SK-N-SH (cell line): ENCODE measurements around the gene RGS9. TPM values are rescaled to one million over a fixed set of nuclear protein-coding genes. Genes with fewer than 3 reads are reported as not detected.
"Not testable (repeated sequence)": the region's sequence is repeated elsewhere in the genome, so short reads cannot be mapped to it uniquely, and the experiment has no call there.

Experiments
- CTCF ChIA-PET: fragments of 300-600, 350-600 bp; formaldehyde crosslinking; extraction: SDS; loops from one replicate; lab custom pipeline; 2021; lab: Yijun Ruan, JAX
- POLR2A ChIA-PET: fragments of 350-600 bp; sonication (Branson Sonifier 250); formaldehyde crosslinking; extraction: SDS; loops from one replicate; lab custom pipeline; 2020; ENCODE audit warnings: antibody characterized with exemption, inconsistent platforms; lab: Yijun Ruan, JAX
- DNase-seq: peaks from one replicate; pipeline ENCODE4 v3.0.0; 2012
- H2AFZ ChIP-seq: fragments of 200-600 bp; sonication (generic); 2 replicates; pipeline ENCODE4 v1.8.1; 2016; ENCODE audit warnings: antibody characterized with exemption, mild to moderate bottlenecking, low read depth
- H3F3A ChIP-seq: fragments of 200-600 bp; sonication (generic); replicated peaks from 2 replicates; pipeline ENCODE3; 2016; ENCODE audit warnings: antibody characterized with exemption, mild to moderate bottlenecking; ENCODE audit not compliant: insufficient read depth
- H3K27ac ChIP-seq, 2 experiments: fragments of 200-500 bp in 1 of 2; fragments of 200-600 bp in 1 of 2; sonication (Bioruptor generic) in 1 of 2; sonication (generic), shearing (Covaris generic) in 1 of 2; 2 replicates each; pipeline versions ENCODE4 v1.5.1 to v1.6.1; 2014 to 2016; ENCODE audit warnings: low read depth in 2 of 2, inconsistent platforms in 1 of 2, low read length in 1 of 2, mild to moderate bottlenecking in 1 of 2, mixed read lengths in 1 of 2
- H3K27me3 ChIP-seq: fragments of 200-600 bp; sonication (generic), shearing (Covaris generic); 2 replicates; pipeline ENCODE4 v1.6.1; 2016; ENCODE audit warnings: mixed run types; ENCODE audit not compliant: insufficient read depth
- H3K36me3 ChIP-seq, 2 experiments: fragments of 200-500 bp in 1 of 2; fragments of 200-600 bp in 1 of 2; sonication (Bioruptor generic) in 1 of 2; sonication (generic) in 1 of 2; replicated peaks in 1 of 2; 2 replicates each; pipeline versions ENCODE3 to v1.5.1; 2014 to 2016; ENCODE audit warnings: low read length in 1 of 2, mild to moderate bottlenecking in 1 of 2; ENCODE audit not compliant: insufficient read depth in 2 of 2, control insufficient read depth in 1 of 2
- H3K4me1 ChIP-seq, 2 experiments: fragments of 200-500 bp in 1 of 2; fragments of 200-600 bp in 1 of 2; sonication (Bioruptor generic) in 1 of 2; sonication (generic), shearing (Covaris generic) in 1 of 2; 2 replicates each; pipeline versions ENCODE4 v1.5.1 to v1.6.1; 2014 to 2016; ENCODE audit warnings: low read depth in 1 of 2, low read length in 1 of 2, mixed run types in 1 of 2; ENCODE audit not compliant: insufficient read depth in 2 of 2, control insufficient read depth in 1 of 2
- H3K4me2 ChIP-seq: fragments of 200-600 bp; sonication (generic), shearing (Covaris generic); 2 replicates; pipeline ENCODE4 v1.6.1; 2017; ENCODE audit warnings: mixed run types
- H3K4me3 ChIP-seq, 2 experiments: fragments of 200-500 bp in 1 of 2; fragments of 200-600 bp in 1 of 2; sonication (Bioruptor generic) in 1 of 2; sonication (generic), shearing (Covaris generic) in 1 of 2; 2 replicates each; pipeline versions ENCODE4 v1.5.1 to v1.8.1; 2014 to 2016; ENCODE audit warnings: low read depth in 2 of 2, inconsistent platforms in 1 of 2, low read length in 1 of 2, mild to moderate bottlenecking in 1 of 2, mixed read lengths in 1 of 2, moderate library complexity in 1 of 2
- H3K79me2 ChIP-seq: fragments of 200-600 bp; sonication (generic); 2 replicates; pipeline ENCODE4 v1.8.1; 2017; ENCODE audit warnings: mild to moderate bottlenecking; ENCODE audit not compliant: insufficient read depth
- H3K9ac ChIP-seq: fragments of 200-600 bp; sonication (generic); 2 replicates; pipeline ENCODE4 v1.6.1; 2017; ENCODE audit warnings: mixed run types
- H3K9me2 ChIP-seq: fragments of 200-600 bp; sonication (generic); 2 replicates; pipeline ENCODE4 v1.6.1; 2017; ENCODE audit warnings: mixed run types
- H3K9me3 ChIP-seq: fragments of 200-600 bp; sonication (generic); 2 replicates; pipeline ENCODE4 v1.6.1; 2017; ENCODE audit warnings: mixed run types, mild to moderate bottlenecking, moderate library complexity
- H4K20me1 ChIP-seq: fragments of 200-600 bp; sonication (generic); 2 replicates; pipeline ENCODE4 v1.6.1; 2017; ENCODE audit warnings: mild to moderate bottlenecking, mixed run types; ENCODE audit not compliant: insufficient read depth
- EZH2phosphoT487 ChIP-seq: fragments of 200-600 bp; sonication (generic); IDR thresholded peaks from 2 replicates; pipeline ENCODE4 v1.6.1; 2017; ENCODE audit warnings: low read depth, mixed run types, mild to moderate bottlenecking, antibody characterized with exemption, moderate library complexity, borderline replicate concordance
- FOSL2 ChIP-seq: IDR thresholded peaks from 2 replicates; pipeline ENCODE4 v1.4.0; 2012; ENCODE audit warnings: low read depth, mild to moderate bottlenecking, moderate library complexity, borderline replicate concordance
- FOXJ3 ChIP-seq: sonication (generic); formaldehyde crosslinking; IDR thresholded peaks from 2 replicates; pipeline ENCODE4 v1.5.1; 2020; ENCODE audit warnings: mild to moderate bottlenecking, missing genetic modification reagents
- GABPA ChIP-seq: IDR thresholded peaks from 2 replicates; pipeline ENCODE4 v1.4.0; 2012; ENCODE audit warnings: low read depth, mild to moderate bottlenecking
- MXI1 ChIP-seq: IDR thresholded peaks from 2 replicates; pipeline ENCODE4 v1.6.1; 2012; ENCODE audit warnings: mild to moderate bottlenecking, low read depth, low read length, improper control_type of control experiment
- NFIC ChIP-seq: IDR thresholded peaks from 2 replicates; pipeline ENCODE4 v1.4.0; 2012; ENCODE audit warnings: borderline replicate concordance
- RCOR1 ChIP-seq: fragments of 150-350 bp; IDR thresholded peaks from 2 replicates; pipeline ENCODE4 v1.6.1; 2017; ENCODE audit warnings: antibody characterized with exemption, low read length
- RXRA ChIP-seq: IDR thresholded peaks from 2 replicates; pipeline ENCODE4 v1.4.0; 2012; ENCODE audit warnings: low read depth, mild to moderate bottlenecking, borderline replicate concordance
- SIN3A ChIP-seq: IDR thresholded peaks from 2 replicates; pipeline ENCODE4 v1.6.1; 2012; ENCODE audit warnings: low read depth, mild to moderate bottlenecking, low read length, moderate library complexity, borderline replicate concordance
- SMC3 ChIP-seq: IDR thresholded peaks from 2 replicates; pipeline ENCODE4 v1.6.1; 2012; ENCODE audit warnings: low read depth, low read length, improper control_type of control experiment
- TCF12 ChIP-seq: IDR thresholded peaks from 2 replicates; pipeline ENCODE4 v1.4.0; 2012
- TEAD4 ChIP-seq: IDR thresholded peaks from 2 replicates; pipeline ENCODE4 v1.4.0; 2012; ENCODE audit warnings: mild to moderate bottlenecking, borderline replicate concordance; ENCODE audit not compliant: insufficient read depth
- USF2 ChIP-seq: fragments of 150-350 bp; IDR thresholded peaks from 2 replicates; pipeline ENCODE4 v1.6.1; 2017; ENCODE audit warnings: antibody characterized with exemption, low read length, low read depth, borderline replicate concordance
- WGBS: methylation state at CpG from one replicate; pipeline ENCODE4 v1.1.6; 2017; ENCODE audit warnings: low lambda C conversion rate; 5-methylcytosine and 5-hydroxymethylcytosine counted together
- polyA plus RNA-seq, 3 experiments: library from polyadenylated mRNA; depleted of rRNA; stranded (reverse); fragments of >200 nt; gene quantifications; 2 replicates each; pipeline ENCODE4 v1.2.3, GENCODE V29; 2012
- TF ChIP-seq, protein P1 (sequence below): IDR thresholded peaks from 2 replicates; pipeline ENCODE4 v1.4.0; 2012; ENCODE audit warnings: low read depth
- TF ChIP-seq, protein P2 (sequence below): IDR thresholded peaks from 2 replicates; pipeline ENCODE4; 2012
- TF ChIP-seq, protein P3 (sequence below): fragments of 150-350 bp; IDR thresholded peaks from 2 replicates; pipeline ENCODE4 v1.6.1; 2016; ENCODE audit warnings: mild to moderate bottlenecking, low read depth, low read length

The RGS9 gene
- polyA plus RNA-seq, 1 of the 3 experiments (the other 2 are of a cell fraction) = 1.4 TPM

DNA sequence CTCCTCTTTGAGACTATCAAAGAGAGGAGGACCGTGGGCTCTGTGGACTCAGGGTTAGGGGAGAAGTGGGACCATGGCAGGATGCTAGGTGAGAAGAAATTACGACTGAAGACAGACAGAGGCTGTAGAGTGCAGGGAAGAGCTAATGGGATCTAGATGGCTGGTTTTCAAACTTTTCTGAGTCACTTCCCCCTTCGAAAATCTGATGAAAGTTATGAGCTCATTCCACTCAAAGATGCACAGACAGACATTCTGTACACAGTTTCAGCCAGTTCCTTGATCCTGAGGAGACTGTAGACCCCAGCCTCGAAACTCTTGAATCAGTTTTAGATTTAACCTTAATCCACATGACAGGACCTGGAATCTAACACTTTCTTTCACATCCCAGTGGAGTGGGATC is 40.7 kb downstream of the RGS9 start:
- Histone ChIP-seq H3K36me3 (no peaks in the 10 kb centered on the region), H3K4me3 (no peak overlapping the region), H3F3A (peaks cover 15% of the 10 kb centered on the region)
- TF ChIP-seq TEAD4 (no peak), SMC3 (no peak), TCF12 (peak; percentile 83), USF2 (no peak), RXRA (no peak), EZH2phosphoT487 (no peak), SIN3A (no peak), FOXJ3 (no peak), GABPA (no peak), MXI1 (no peak), RCOR1 (no peak), FOSL2 (no peak; the same call in 1 of the 2 replicates), NFIC (peak; percentile 80; the same call in 1 of the 2 replicates)
- TF ChIP-seq, protein P1, sequence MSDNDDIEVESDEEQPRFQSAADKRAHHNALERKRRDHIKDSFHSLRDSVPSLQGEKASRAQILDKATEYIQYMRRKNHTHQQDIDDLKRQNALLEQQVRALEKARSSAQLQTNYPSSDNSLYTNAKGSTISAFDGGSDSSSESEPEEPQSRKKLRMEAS = 0 out of 2 replicates have a peak, but pooled peaks have one; percentile 19
- TF ChIP-seq, protein P2, sequence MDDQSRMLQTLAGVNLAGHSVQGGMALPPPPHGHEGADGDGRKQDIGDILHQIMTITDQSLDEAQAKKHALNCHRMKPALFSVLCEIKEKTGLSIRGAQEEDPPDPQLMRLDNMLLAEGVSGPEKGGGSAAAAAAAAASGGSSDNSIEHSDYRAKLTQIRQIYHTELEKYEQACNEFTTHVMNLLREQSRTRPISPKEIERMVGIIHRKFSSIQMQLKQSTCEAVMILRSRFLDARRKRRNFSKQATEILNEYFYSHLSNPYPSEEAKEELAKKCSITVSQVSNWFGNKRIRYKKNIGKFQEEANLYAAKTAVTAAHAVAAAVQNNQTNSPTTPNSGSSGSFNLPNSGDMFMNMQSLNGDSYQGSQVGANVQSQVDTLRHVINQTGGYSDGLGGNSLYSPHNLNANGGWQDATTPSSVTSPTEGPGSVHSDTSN = peak; percentile 77
- TF ChIP-seq, protein P3, sequence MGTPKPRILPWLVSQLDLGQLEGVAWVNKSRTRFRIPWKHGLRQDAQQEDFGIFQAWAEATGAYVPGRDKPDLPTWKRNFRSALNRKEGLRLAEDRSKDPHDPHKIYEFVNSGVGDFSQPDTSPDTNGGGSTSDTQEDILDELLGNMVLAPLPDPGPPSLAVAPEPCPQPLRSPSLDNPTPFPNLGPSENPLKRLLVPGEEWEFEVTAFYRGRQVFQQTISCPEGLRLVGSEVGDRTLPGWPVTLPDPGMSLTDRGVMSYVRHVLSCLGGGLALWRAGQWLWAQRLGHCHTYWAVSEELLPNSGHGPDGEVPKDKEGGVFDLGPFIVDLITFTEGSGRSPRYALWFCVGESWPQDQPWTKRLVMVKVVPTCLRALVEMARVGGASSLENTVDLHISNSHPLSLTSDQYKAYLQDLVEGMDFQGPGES = no peak
- TF ChIP-seq, all 33 proteins: peak for 4
- H3K9ac ChIP-seq = no peak overlapping the region
- DNase-seq = no peak
- H3K4me1 ChIP-seq = peaks cover 15 to 40% of the 10 kb centered on the region in 2 experiments
- POLR2A ChIA-PET = interaction anchor here (1.5 kb wide), 1 partner anchor 202 kb away, joined by 4 read pairs; no protein-coding TSS in a partner anchor
- no peak overlapping the region for H3K4me2 ChIP-seq
- CTCF ChIA-PET = interaction anchor here (1.2 to 3.4 kb wide), 4 partner anchors 19 to 77 kb away, joined by 3 to 20 read pairs (median 11); partner anchors contain the start of gene RGS9
- no peaks in the 10 kb centered on the region for H3K27me3 ChIP-seq
- WGBS = 34% methylated on average over 4 of the region's 4 CpGs
- no peaks in the 10 kb centered on the region for H4K20me1 ChIP-seq
- no peaks in the 10 kb centered on the region for H3K9me3 ChIP-seq
- no peak overlapping the region for H2AFZ ChIP-seq
- H3K79me2 ChIP-seq = no peaks in the 10 kb centered on the region
- peak overlapping the region in 1 of 2 experiments; percentile 74; a peak in 2 of 4 replicates for H3K27ac ChIP-seq
- no peaks in the 10 kb centered on the region for H3K9me2 ChIP-seq

DNA sequence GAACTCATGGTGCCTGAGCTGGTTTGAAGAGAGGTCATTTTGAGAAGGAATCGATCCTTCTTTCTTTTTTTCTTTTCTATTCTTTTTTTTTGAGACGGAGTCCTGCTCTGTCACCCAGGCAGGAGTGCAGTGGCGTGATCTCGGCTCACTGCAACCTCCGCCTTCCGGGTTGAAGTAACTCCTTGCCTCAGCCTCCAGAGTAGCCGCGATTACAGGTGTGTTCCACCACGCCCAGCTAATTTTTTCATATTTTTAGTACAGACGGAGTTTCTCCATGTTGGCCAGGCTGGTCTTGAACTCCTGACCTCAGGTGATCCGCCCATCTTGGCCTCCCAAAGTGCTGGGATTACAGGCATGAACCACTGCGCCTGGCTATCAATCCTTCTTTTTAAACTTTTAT is 43.1 kb downstream of the RGS9 start:
- Histone ChIP-seq H3K4me1 (peaks cover 34 to 43% of the 10 kb centered on the region in 2 experiments), H3K4me2 (peak overlapping the region; percentile 4; the same call in 1 of the 2 replicates), H3F3A (peaks cover 18% of the 10 kb centered on the region), H3K27ac (peak overlapping the region; percentile 79 to 82; a peak in 3 of 4 replicates)
- H4K20me1 ChIP-seq, H3K79me2 ChIP-seq, H3K36me3 ChIP-seq, H3K4me3 ChIP-seq, POLR2A ChIA-PET, H2AFZ ChIP-seq, H3K27me3 ChIP-seq, H3K9me2 ChIP-seq, H3K9me3 ChIP-seq, H3K9ac ChIP-seq, DNase-seq: not testable (repeated sequence)
- 91% methylated on average over 12 of the region's 12 CpGs for WGBS
- CTCF ChIA-PET = interaction anchor here (1.7 to 7.0 kb wide), 4 partner anchors 9 to 80 kb away, joined by 5 to 52 read pairs (median 16); no protein-coding TSS in a partner anchor

GRCh38 chr17:65180752-65181236 is 43.6 kb downstream of the RGS9 start:
- peaks cover 18% of the 10 kb centered on the region for H3F3A ChIP-seq
- H3K79me2 ChIP-seq, H3K36me3 ChIP-seq, H2AFZ ChIP-seq, H3K9me2 ChIP-seq, H3K27me3 ChIP-seq, H3K9ac ChIP-seq, POLR2A ChIA-PET, DNase-seq, H3K4me3 ChIP-seq, H4K20me1 ChIP-seq, H3K4me2 ChIP-seq, H3K9me3 ChIP-seq: not testable (repeated sequence)
- 70% methylated on average over 4 of the region's 4 CpGs for WGBS
- CTCF ChIA-PET = interaction anchor here (1.0 to 7.0 kb wide), 4 partner anchors 10 to 81 kb away, joined by 5 to 52 read pairs (median 14); partner anchors contain the start of gene RGS9
- peaks cover 34 to 48% of the 10 kb centered on the region in 2 experiments for H3K4me1 ChIP-seq
- peak overlapping the region in 1 of 2 experiments; percentile 79; a peak in 2 of 4 replicates for H3K27ac ChIP-seq
